ACHN (cell line): Measurements from ENCODE around the gene EFNA2.

ENCODE experiments used
- DNase-seq: peaks from one replicate; pipeline ENCODE4 v3.0.0-alpha.2; 2015
- in situ Hi-C: cut with HindIII; loops from 2 replicates; pipeline ENCODE4 v1.10.0; 2017; ENCODE audit warnings: low sequenced_read_pairs, low pct_ligation_motif_present, low pct_unique_long_range_greater_than_20kb

EFNA2 gene

DNA sequence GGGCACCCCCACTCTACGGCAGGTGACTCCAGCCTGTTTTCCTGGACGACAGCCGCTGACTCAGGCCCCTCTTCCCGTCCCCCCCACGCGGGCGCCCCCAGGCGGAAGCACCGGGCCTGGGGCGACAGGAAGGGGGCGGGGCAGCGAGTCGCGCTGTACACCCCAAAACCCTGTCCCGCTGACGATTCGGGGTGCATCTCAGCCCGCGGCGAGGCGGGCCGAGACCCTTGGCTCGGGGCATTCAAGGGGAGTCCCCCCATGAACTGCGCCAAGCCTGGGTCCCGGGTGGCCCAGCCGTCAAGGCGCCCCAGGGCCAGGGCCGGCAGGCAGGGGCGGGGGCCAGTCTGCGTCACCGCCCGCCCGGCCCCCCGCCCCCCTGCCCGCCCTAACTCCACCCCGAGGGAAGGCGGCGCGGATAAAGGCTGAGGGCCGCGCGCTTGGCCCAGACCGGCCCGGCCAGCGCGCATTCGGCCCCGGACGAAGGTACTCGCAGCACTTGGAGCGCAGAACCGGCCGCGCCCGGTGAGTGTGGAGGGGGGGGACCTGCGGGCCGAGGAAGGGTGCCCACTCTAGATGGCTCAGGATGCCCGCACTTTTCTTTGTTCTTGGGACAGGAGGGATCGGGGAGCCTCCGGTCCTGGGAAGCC is 37.4 kb upstream of the EFNA2 start, which contains the start of gene MIDN:
Gene MIDN, plus strand, starts transcription at position 445 of the 647 bp plus-strand sequence. CDS start 1,714 bp downstream, outside the sequence.
- DNase-seq = peak; percentile 77
- in situ Hi-C loops = no loop called here

DNA sequence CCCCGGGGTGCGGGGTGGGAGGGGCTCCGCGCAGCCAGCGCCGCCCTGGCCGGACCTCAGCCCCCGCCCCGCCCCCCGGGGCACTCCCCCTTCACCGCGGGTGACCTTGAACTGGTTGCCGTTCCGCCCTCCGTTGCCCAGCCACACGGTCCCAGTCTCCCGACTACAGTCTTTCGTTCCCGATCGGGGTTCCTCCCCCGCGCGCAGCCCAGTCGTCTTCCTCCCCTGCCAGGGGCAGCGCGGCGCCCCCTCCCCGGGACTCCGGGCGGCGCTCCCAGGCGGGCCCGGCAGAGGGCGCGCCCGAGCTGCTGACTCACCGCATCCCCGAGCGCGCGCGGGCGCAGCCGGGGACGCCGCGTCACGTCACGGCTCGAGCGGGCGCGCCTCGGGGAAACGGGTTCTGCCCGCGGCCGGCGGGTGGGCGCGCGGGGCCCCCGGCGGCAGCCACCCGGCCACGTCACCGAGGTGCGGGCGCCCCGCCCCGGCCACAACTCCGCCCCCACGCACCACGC is 36.8 kb upstream of the EFNA2 start:
- in situ Hi-C loops = no loop called here
- DNase-seq = peak; percentile 76

- in situ Hi-C loops = no loop called here
- peak; percentile 91 for DNase-seq
Measured at GRCh38 chr19:1249298-1249989, 36.2 kb upstream of the EFNA2 start.

- no peak for DNase-seq
- in situ Hi-C loops = no loop called here
Measured at GRCh38 chr19:1249990-1250436, 35.7 kb upstream of the EFNA2 start.

DNA sequence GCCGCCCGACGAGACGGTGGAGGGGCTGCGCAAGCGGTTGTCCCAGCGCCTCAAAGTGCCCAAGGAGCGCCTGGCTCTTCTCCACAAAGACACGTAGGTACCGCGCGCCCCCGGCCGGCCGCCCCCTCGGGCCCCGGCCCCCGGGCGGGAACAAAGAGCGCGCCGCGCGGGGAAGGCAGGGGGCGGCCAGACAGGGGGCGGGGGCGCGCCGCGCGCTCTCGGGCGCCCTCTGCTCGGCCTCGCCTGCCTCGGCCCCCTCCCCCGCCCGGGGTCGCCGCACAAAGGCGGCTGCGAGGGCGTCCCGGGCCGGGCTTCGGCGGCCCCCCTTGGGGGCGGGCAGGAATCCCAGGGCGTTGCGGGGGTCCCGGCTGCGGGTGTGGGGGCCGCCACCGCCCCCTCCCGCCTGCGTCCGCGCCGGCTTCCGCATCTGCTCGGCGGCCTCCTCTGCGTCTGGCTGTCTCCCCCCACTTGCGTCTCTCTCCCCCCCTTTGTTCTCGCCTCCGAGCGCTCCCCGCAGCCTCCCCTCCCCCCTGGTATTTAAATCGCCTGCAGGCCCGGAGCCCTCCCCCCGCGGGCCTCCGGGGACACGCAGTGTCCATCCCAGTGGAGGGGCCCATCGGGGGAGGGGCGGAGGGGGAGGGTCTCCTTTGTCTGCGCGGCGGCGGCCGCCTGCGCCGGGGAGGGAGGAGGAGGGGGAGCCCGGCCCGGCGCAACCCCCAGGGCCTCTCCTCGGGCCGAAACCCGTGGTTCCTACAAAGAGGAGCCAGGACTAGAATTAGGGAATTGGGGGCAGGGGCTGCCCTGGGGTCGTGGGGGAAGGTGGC is 35.0 kb upstream of the EFNA2 start:
- DNase-seq = no peak
- in situ Hi-C loops = no loop called here

- peak; percentile 50 for DNase-seq
Measured at GRCh38 chr19:1251330-1252220, 34.1 kb upstream of the EFNA2 start.

GRCh38 chr19:1252221-1252820 is 33.4 kb upstream of the EFNA2 start:
- in situ Hi-C loops = no loop called here
- DNase-seq = peak; percentile 81

More at GRCh38 chr19:1251330-1252220, 34.1 kb upstream of the EFNA2 start:
- in situ Hi-C loops = no loop called here

GRCh38 chr19:1252821-1253513 is 32.7 kb upstream of the EFNA2 start:
- peak; percentile 92 for DNase-seq
- in situ Hi-C loops = no loop called here

DNA sequence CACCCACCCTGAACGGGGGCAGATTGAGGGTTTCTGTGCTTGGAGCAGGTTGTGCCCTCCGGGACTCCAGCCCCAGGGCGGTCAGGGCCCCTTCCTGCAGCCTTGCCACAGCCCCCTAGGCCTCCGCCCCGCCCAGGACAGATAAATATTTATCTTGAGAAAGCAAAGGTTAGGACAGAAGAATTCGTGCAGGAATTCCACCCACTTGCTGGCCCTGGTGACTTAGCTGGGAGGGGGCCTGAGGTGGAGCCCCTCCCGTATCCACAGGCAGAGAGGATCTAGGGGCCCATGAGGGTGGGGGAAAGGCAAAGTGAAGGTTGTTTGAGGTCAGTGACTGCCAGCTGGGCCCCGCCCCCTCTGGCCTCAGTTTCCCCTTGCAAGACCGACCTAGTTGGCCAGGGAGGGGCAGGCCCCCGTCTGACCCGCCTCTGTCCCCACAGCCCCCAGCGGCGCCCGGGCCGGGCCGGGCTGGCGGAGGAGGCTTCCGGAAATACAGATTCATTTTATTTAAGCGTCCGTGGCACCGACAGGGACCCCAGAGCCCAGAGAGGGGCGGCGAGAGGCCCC is 32.1 kb upstream of the EFNA2 start:
- no peak for DNase-seq
- in situ Hi-C loops = no loop called here

DNA sequence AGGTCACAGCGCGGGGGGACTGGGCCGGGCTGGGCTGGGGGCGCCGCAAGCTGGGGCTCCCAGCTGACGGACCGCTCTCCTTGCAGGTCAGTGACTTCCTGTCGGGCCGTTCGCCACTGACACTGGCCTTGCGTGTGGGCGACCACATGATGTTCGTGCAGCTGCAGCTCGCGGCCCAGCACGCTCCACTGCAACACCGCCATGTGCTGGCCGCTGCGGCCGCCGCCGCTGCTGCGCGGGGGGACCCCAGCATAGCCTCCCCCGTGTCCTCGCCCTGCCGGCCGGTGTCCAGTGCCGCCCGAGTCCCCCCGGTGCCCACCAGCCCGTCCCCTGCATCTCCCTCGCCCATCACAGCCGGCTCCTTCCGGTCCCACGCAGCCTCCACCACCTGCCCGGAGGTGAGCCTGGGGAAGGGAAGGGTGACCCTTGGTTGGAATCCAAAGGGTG is 31.6 kb upstream of the EFNA2 start:
- no peak for DNase-seq
- in situ Hi-C loops = no loop called here

- DNase-seq = no peak
- in situ Hi-C loops = no loop called here
Measured at GRCh38 chr19:1254530-1255185, 31.0 kb upstream of the EFNA2 start.

DNA sequence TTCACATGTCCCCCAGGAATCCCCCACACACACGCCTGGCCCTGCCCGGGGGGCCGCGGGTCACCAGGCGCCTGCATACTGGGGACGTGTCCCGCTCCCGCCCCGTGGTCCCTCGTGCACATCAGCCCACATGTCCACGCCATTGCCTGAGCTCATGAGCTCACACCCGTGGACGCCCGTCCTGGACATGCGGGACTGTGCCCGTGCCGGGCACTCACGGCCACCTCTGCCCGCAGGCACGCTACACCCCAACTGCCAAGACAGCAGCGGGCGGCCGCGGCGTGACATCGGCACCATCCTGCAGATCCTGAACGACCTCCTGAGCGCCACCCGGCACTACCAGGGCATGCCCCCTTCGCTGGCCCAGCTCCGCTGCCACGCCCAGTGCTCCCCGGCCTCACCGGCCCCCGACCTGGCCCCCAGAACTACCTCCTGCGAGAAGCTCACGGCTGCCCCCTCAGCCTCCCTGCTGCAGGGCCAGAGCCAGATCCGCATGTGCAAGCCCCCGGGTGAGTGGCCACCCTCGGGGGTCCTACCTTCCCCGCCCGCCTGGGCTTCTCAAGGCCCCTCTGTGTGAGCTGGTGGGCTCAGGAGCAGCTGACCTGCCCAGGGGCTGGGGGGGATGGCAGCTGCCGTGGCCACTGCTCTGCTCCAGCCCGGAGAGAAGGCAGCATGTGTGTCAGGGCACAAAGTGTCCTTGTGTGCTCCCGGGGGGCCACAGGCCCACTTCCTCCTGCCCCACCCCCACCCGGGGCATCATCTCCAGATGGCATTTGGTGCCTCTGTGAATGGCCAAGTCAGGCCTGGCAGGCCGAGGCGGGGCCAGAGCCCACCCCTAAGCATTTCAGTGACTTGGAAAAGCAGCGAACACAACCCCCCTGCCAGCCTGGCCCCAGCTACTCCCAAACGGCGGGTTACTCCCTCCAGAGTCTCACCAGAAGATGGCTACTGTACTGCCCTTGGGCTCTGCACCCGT is 30.2 kb upstream of the EFNA2 start:
- in situ Hi-C loops = no loop called here
- no peak for DNase-seq

- in situ Hi-C loops = no loop called here
- no peak for DNase-seq
Measured at GRCh38 chr19:1256646-1257474, 28.8 kb upstream of the EFNA2 start.

DNA sequence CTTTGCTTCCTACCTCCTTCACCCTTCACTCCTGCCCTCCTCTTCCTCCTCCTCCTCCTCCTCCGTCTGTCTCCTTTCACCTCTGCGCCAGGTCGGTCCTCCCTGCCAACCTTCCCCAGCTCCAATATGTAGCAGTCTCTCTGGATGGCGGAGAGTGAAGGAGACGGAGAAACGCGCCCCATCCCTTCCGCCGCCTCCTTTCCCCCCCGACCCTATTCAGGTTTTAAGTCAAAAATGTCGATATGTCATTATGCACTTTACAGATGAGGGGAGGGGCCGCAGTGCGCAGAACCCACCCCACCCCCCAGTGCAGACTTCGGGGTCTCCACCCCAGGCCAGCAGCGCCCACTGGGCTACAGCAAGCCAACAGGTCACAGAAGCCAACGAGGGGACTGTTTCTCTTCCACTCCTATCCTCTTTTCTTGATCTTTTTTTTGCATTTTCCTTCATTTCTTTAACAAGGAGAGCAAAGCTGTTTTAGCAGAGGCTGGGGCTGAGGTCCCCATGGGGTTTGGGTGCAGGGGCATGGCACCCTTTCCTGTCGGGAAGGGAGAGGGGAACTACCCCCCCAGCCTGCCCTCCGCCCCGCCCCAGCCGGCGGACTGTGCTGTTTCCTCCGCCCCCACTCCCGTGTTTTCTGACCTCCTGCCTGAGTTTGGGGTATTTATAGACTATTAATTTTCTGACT is 28.1 kb upstream of the EFNA2 start:
- in situ Hi-C loops = no loop called here
- no peak for DNase-seq
